ENCODE results near the gene TNRC6C. TPM values are rescaled to one million over a fixed set of nuclear protein-coding genes. Genes with fewer than 3 reads are reported as not detected.
"Not testable (repeated sequence)": the region's sequence is repeated elsewhere in the genome, so short reads cannot be mapped to it uniquely, and the experiment has no call there.

TNRC6C gene
- total and polyA plus RNA-seq, 7 donors, result 0.92 to 22.1 (median 6.3) TPM

DNA sequence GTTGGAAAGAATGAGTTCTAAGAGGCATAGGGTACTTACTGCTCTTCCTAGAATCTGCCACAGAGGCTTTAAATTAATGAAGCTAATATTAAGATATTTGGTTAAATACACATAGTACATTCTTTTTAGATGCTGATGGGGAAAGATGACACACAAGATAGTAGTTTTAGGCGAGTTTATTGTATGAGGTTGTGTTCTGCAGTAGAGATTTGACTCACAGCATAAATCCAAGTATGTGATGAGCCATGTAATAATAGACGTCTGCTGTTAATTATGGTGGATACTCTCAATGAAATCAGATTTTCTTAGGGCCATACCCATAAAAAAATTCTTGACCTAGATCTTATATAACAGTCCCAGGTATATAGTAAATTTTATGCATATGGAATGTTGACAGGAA lies 8.0 kb downstream of the TNRC6C start:
- TF ChIP-seq EP300 (IDR thresholded peaks at IDR 0.05), result no peak
- TF ChIP-seq POLR2A (IDR thresholded peaks at IDR 0.05), result no peak
- TF ChIP-seq POLR2AphosphoS5 (IDR thresholded peaks at IDR 0.05), result no peak
- TF ChIP-seq CTCF (IDR thresholded peaks at IDR 0.05), result no peak
- no peaks in the 10 kb centered on the region for H3K9me3 ChIP-seq
- H3K27ac ChIP-seq, result no peak overlapping the region
- peaks cover 0 to 63% (median 34%) of the 10 kb centered on the region in 4 donors for H3K4me1 ChIP-seq
- no peak for DNase-seq
- 85 to 91% methylated on average over 2 of the region's 2 CpGs for WGBS, 2 donors
- intact Hi-C loops (cut with DNase I), result no loop called here
- H3K4me3 ChIP-seq, result no peak overlapping the region
- no peaks in the 10 kb centered on the region for H3K27me3 ChIP-seq
- H3K36me3 ChIP-seq, result no peaks in the 10 kb centered on the region

DNA sequence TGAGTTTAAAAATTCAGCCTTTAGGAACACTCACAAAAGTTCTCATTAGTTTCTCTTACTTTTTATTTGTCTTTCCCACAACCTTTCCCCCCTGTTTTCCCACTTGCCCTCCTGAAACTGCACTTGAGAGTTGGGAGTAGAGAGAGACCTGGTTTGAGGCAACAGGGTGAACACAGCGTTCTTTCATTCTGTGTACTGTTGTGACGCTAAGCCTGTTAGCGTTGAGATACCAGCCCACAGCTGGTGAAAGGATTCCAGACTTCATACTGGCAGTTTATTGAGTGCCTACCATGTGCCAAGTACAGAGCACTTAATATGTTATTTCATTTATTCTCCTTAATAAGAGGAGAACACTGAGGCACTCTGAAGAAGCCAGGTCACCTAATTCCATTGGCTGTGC lies 10.3 kb downstream of the TNRC6C start:
- no peak for TF ChIP-seq POLR2AphosphoS5 (IDR thresholded peaks at IDR 0.05)
- TF ChIP-seq CTCF (IDR thresholded peaks at IDR 0.05), result no peak
- TF ChIP-seq POLR2A (IDR thresholded peaks at IDR 0.05), result no peak
- no peak for TF ChIP-seq EP300 (IDR thresholded peaks at IDR 0.05)
- 90 to 93% methylated on average over 3 of the region's 3 CpGs for WGBS, 2 donors

GRCh38 chr17:77972271-77972670 lies 13.8 kb downstream of the TNRC6C start:
- H3K9me3 ChIP-seq; intact Hi-C loops (cut with DNase I); DNase-seq; H3K27ac ChIP-seq; H3K27me3 ChIP-seq; H3K36me3 ChIP-seq; H3K4me3 ChIP-seq: not testable (repeated sequence)
- 91 to 92% methylated on average over 3 of the region's 3 CpGs for WGBS, 2 donors
- H3K4me1 ChIP-seq, result peaks cover 0 to 21% (median 0%) of the 10 kb centered on the region in 4 donors

More for the DNA sequence above, 10.3 kb downstream of the TNRC6C start:
- intact Hi-C loops (cut with DNase I), result no loop called here
- Histone ChIP-seq H3K4me3 (no peak overlapping the region), H3K36me3 (no peaks in the 10 kb centered on the region), H3K27ac (no peak overlapping the region), H3K27me3 (no peaks in the 10 kb centered on the region), H3K4me1 (peaks cover 0 to 40% (median 14%) of the 10 kb centered on the region in 4 donors), H3K9me3 (no peaks in the 10 kb centered on the region)
- DNase-seq, result no peak

- WGBS, 2 donors, result 98% methylated on average over 2 of the region's 2 CpGs
- Histone ChIP-seq H3K4me1 (peaks cover 0 to 15% (median 0%) of the 10 kb centered on the region in 4 donors), H3K27ac (no peak overlapping the region), H3K36me3 (no peaks in the 10 kb centered on the region), H3K4me3 (no peak overlapping the region), H3K9me3 (no peaks in the 10 kb centered on the region), H3K27me3 (no peaks in the 10 kb centered on the region)
- TF ChIP-seq EP300 (IDR thresholded peaks at IDR 0.05), result no peak
- no peak for TF ChIP-seq CTCF (IDR thresholded peaks at IDR 0.05)
- no peak for TF ChIP-seq POLR2AphosphoS5 (IDR thresholded peaks at IDR 0.05)
- no peak for TF ChIP-seq POLR2A (IDR thresholded peaks at IDR 0.05)
- intact Hi-C loops (cut with DNase I), result no loop called here
- DNase-seq, result no peak
These were observed 15.4 kb downstream of the TNRC6C start for GRCh38 chr17:77973953-77974352.

DNA sequence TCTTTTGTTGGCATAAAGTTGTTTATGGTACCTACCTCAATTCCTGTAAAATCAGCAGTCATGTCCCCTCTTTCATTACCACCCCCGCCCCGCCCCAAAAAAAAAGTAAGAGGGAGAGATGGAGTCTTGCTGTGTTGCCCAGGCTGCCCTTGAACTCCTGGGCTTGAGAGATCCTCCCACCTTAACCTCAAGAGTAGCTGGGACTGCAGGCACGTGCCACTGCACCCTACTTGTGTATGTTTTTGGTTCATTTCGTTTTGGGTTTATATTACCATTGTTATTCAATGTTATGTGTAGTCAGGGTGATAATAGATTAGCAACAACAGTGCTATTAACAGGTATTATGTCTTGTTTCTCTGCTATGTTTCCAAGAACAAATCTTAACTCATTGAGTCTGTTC lies 15.9 kb downstream of the TNRC6C start:
- intact Hi-C loops (cut with DNase I), result no loop called here
- no peaks in the 10 kb centered on the region for H3K9me3 ChIP-seq
- H3K27me3 ChIP-seq, result no peaks in the 10 kb centered on the region
- no peak overlapping the region for H3K27ac ChIP-seq
- TF ChIP-seq POLR2A (IDR thresholded peaks at IDR 0.05), result no peak
- no peak for TF ChIP-seq CTCF (IDR thresholded peaks at IDR 0.05)
- TF ChIP-seq EP300 (IDR thresholded peaks at IDR 0.05), result no peak
- TF ChIP-seq POLR2AphosphoS5 (IDR thresholded peaks at IDR 0.05), result no peak
- peaks cover 0 to 12% (median 0%) of the 10 kb centered on the region in 4 donors for H3K4me1 ChIP-seq
- 74 to 77% methylated on average over 4 of the region's 4 CpGs for WGBS, 2 donors
- no peak overlapping the region for H3K4me3 ChIP-seq
- H3K36me3 ChIP-seq, result no peaks in the 10 kb centered on the region
- DNase-seq, result no peak

GRCh38 chr17:77982430-77982829 lies 23.9 kb downstream of the TNRC6C start:
- H3K9me3 ChIP-seq; H3K4me3 ChIP-seq; H3K27me3 ChIP-seq; H3K27ac ChIP-seq; H3K36me3 ChIP-seq; intact Hi-C loops (cut with DNase I); H3K4me1 ChIP-seq; DNase-seq: not testable (repeated sequence)
- WGBS, 2 donors, result 96 to 98% methylated on average over 6 of the region's 6 CpGs

Measured in sigmoid colon (tissue), 7 donors.